GM12878 (cell line): ENCODE measurements around the gene ASS1.

Experiments
- EP300 ChIP-seq, 2 experiments: fragments of 150-350 bp in 1 of 2; IDR thresholded peaks; 2 replicates each; pipeline ENCODE4 v1.6.1; 2011 to 2012; ENCODE audit warnings: low read depth in 2 of 2, low read length in 2 of 2, borderline replicate concordance in 1 of 2, improper control_type of control experiment in 1 of 2, inconsistent platforms in 1 of 2; ENCODE audit not compliant: control insufficient read depth in 1 of 2
- REST ChIP-seq: IDR thresholded peaks from 2 replicates; pipeline ENCODE4 v1.6.1; 2012; ENCODE audit warnings: mild to moderate bottlenecking, low read depth, low read length
- TF ChIP-seq, protein P1 (sequence below), 3 experiments: IDR thresholded peaks in 2 of 3; conservative IDR thresholded peaks in 1 of 3; 2 replicates each; pipeline ENCODE4 v1.5.1; 2011; ENCODE audit warnings: low read depth in 3 of 3, low read length in 3 of 3, mild to moderate bottlenecking in 3 of 3, control low read depth in 2 of 3, moderate library complexity in 2 of 3, inconsistent platforms in 1 of 3, mixed read lengths in 1 of 3; ENCODE audit not compliant: control insufficient read depth in 2 of 3, insufficient read depth in 1 of 3; ENCODE audit errors: extremely low read depth in 1 of 3

GRCh38 chr9:130428086-130428665 lies 16.6 kb upstream of the ASS1 start:
- TF ChIP-seq, protein P1, sequence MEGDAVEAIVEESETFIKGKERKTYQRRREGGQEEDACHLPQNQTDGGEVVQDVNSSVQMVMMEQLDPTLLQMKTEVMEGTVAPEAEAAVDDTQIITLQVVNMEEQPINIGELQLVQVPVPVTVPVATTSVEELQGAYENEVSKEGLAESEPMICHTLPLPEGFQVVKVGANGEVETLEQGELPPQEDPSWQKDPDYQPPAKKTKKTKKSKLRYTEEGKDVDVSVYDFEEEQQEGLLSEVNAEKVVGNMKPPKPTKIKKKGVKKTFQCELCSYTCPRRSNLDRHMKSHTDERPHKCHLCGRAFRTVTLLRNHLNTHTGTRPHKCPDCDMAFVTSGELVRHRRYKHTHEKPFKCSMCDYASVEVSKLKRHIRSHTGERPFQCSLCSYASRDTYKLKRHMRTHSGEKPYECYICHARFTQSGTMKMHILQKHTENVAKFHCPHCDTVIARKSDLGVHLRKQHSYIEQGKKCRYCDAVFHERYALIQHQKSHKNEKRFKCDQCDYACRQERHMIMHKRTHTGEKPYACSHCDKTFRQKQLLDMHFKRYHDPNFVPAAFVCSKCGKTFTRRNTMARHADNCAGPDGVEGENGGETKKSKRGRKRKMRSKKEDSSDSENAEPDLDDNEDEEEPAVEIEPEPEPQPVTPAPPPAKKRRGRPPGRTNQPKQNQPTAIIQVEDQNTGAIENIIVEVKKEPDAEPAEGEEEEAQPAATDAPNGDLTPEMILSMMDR (IDR thresholded peaks at IDR 0.05 in 2 of 3, conservative IDR thresholded peaks at IDR 0.05 in 1 of 3; ENCODE audit: control insufficient read depth in 2 of 3, extremely low read depth in 1 of 3, insufficient read depth in 1 of 3, low read depth in 3 of 3, low read length in 3 of 3) = no peak
- no peak for TF ChIP-seq EP300 (IDR thresholded peaks at IDR 0.05; ENCODE audit: borderline replicate concordance in 1 of 2, control insufficient read depth in 1 of 2, low read depth in 2 of 2, low read length in 2 of 2)
- no peak for TF ChIP-seq REST
